HTR-8/SVneo (cell line): ENCODE measurements around the gene HM13.
"Not testable (repeated sequence)": the region's sequence is repeated elsewhere in the genome, so short reads cannot be mapped to it uniquely, and the experiment has no call there.

Source experiments
- DNase-seq: peaks from one replicate; pipeline ENCODE4 v3.0.0; 2011; ENCODE audit warnings: low spot score, mixed read lengths; ENCODE audit not compliant: insufficient read length
- FAIRE-seq: peaks from 2 replicates; lab custom pipeline; 2011; peaks lifted over from hg19 to GRCh38; lab: Jason Lieb, UNC

HM13 gene

GRCh38 chr20:31605031-31605901 is 91.0 kb downstream of the HM13 start, which contains the start of gene ID1:
TSS of gene ID1 (plus strand) at chr20:31605289. CDS start at chr20:31605388, 99 bp downstream.
- FAIRE-seq = no peak
- peak; percentile 96 for DNase-seq

GRCh38 chr20:31605902-31606803 is 91.9 kb downstream of the HM13 start:
- DNase-seq = no peak
- no peak for FAIRE-seq

GRCh38 chr20:31606804-31607639 is 92.8 kb downstream of the HM13 start:
- DNase-seq (no peak), FAIRE-seq (no peak)

- FAIRE-seq (no peak), DNase-seq (no peak)
Observed at GRCh38 chr20:31607640-31608250, 93.5 kb downstream of the HM13 start.

- no peak for FAIRE-seq
- DNase-seq = peak; percentile 57
Observed at GRCh38 chr20:31608251-31608945, 94.2 kb downstream of the HM13 start.

GRCh38 chr20:31612271-31612640 is 98.0 kb downstream of the HM13 start:
- DNase-seq, FAIRE-seq: not testable (repeated sequence)

- no peak for DNase-seq
- no peak for FAIRE-seq
Observed at GRCh38 chr20:31615416-31615815, 101.2 kb downstream of the HM13 start.

- FAIRE-seq (no peak), DNase-seq (no peak)
Observed at GRCh38 chr20:31617432-31618104, 103.3 kb downstream of the HM13 start.
